Liver (tissue), 9 donors: Measurements from ENCODE around the gene CNTROB. TPM values are rescaled to one million over a fixed set of nuclear protein-coding genes. Genes with fewer than 3 reads are reported as not detected.

ENCODE experiments used
- DNase-seq: peaks from one replicate; pipeline ENCODE4 v3.0.0-alpha.2; 2017; ENCODE audit warnings: low spot score
- H3K27ac ChIP-seq, 2 donors: one replicate each; pipeline ENCODE4 v1.7.0; 2013; ENCODE audit warnings: inconsistent platforms in 2 of 2, low read length in 2 of 2, control low read depth in 1 of 2, low read depth in 1 of 2, mild to moderate bottlenecking in 1 of 2
- H3K27me3 ChIP-seq, 4 donors: one replicate each; pipeline versions ENCODE4 v1.6.1 to v1.7.0; 2013; ENCODE audit warnings: low read length in 3 of 4, inconsistent platforms in 1 of 4, mild to moderate bottlenecking in 1 of 4, moderate library complexity in 1 of 4; ENCODE audit not compliant: control insufficient read depth in 4 of 4, insufficient read depth in 4 of 4
- H3K36me3 ChIP-seq, 4 donors: one replicate each; pipeline versions ENCODE4 v1.6.1 to v1.7.0; 2013; ENCODE audit warnings: low read length in 3 of 4, mild to moderate bottlenecking in 3 of 4, low read depth in 1 of 4, moderate library complexity in 1 of 4; ENCODE audit not compliant: control insufficient read depth in 4 of 4, insufficient read depth in 3 of 4
- H3K4me1 ChIP-seq, 4 donors: one replicate each; pipeline versions ENCODE4 v1.6.1 to v1.7.0; 2013; ENCODE audit warnings: low read length in 3 of 4, mild to moderate bottlenecking in 3 of 4, moderate library complexity in 1 of 4; ENCODE audit not compliant: control insufficient read depth in 4 of 4, insufficient read depth in 4 of 4
- H3K4me3 ChIP-seq, 3 donors: one replicate each; pipeline versions ENCODE4 v1.6.1 to v1.7.0; 2013; ENCODE audit warnings: low read length in 3 of 3, control low read depth in 1 of 3, low read depth in 1 of 3, mild to moderate bottlenecking in 1 of 3
- H3K9ac ChIP-seq, 2 donors: one replicate each; pipeline ENCODE4 v1.7.0; 2013; ENCODE audit warnings: low read length in 2 of 2, mild to moderate bottlenecking in 2 of 2, moderate library complexity in 2 of 2, control low read depth in 1 of 2, low read depth in 1 of 2
- H3K9me3 ChIP-seq, 4 donors: one replicate each; pipeline versions ENCODE4 v1.6.1 to v1.7.0; 2013; ENCODE audit warnings: low read length in 3 of 4; ENCODE audit not compliant: control insufficient read depth in 4 of 4
- CTCF ChIP-seq: fragments of 150-350 bp; IDR thresholded peaks from 2 replicates; pipeline ENCODE4 v1.5.1; 2017; ENCODE audit warnings: improper control_type of control experiment, low read depth, low read length; ENCODE audit not compliant: missing input control
- EGR1 ChIP-seq, 2 donors: IDR thresholded peaks; 2 replicates each; pipeline ENCODE4 v1.6.1; 2016 to 2018; ENCODE audit warnings: antibody characterized with exemption in 2 of 2, low read depth in 2 of 2
- FOXA1 ChIP-seq: IDR thresholded peaks from 2 replicates; pipeline ENCODE4 v1.6.1; 2016; ENCODE audit warnings: antibody characterized with exemption
- FOXA2 ChIP-seq: IDR thresholded peaks from 2 replicates; pipeline ENCODE4 v1.6.1; 2016; ENCODE audit warnings: antibody characterized with exemption
- MAX ChIP-seq: IDR thresholded peaks from 2 replicates; pipeline ENCODE4 v1.6.1; 2016; ENCODE audit warnings: antibody characterized with exemption
- NR2F2 ChIP-seq: IDR thresholded peaks from 2 replicates; pipeline ENCODE4 v1.6.1; 2016; ENCODE audit warnings: antibody characterized with exemption
- RAD21 ChIP-seq, 2 donors: IDR thresholded peaks; 2 replicates each; pipeline ENCODE4 v1.6.1; 2016; ENCODE audit warnings: antibody characterized with exemption in 2 of 2, mild to moderate bottlenecking in 2 of 2
- REST ChIP-seq: IDR thresholded peaks from 2 replicates; pipeline ENCODE4 v1.6.1; 2016; ENCODE audit warnings: antibody characterized with exemption, mild to moderate bottlenecking
- RXRA ChIP-seq, 2 donors: IDR thresholded peaks; 2 replicates each; pipeline ENCODE4 v1.6.1; 2017 to 2018; ENCODE audit warnings: antibody characterized with exemption in 2 of 2, mild to moderate bottlenecking in 1 of 2
- SP1 ChIP-seq: IDR thresholded peaks from 2 replicates; pipeline ENCODE4 v1.6.1; 2018; ENCODE audit warnings: antibody characterized with exemption, mild to moderate bottlenecking
- TAF1 ChIP-seq: conservative IDR thresholded peaks from 2 replicates; pipeline ENCODE4 v1.6.1; 2016; ENCODE audit warnings: antibody characterized with exemption, mild to moderate bottlenecking
- ZBTB33 ChIP-seq: IDR thresholded peaks from 2 replicates; pipeline ENCODE4 v1.6.1; 2016; ENCODE audit warnings: antibody characterized with exemption
- WGBS: extraction: QIAGEN DNeasy Blood & Tissue Kit; methylation state at CpG from one replicate; pipeline ENCODE4 v1.1.7; 2013; 5-methylcytosine and 5-hydroxymethylcytosine counted together
- polyA plus RNA-seq, 2 donors: library from polyadenylated mRNA; stranded (reverse) in 1 of 2; unstranded in 1 of 2; fragments of 200-250 nt in 1 of 2; fragments of >200 nt in 1 of 2; fragmentation: Nextera tagmentation in 1 of 2; extraction: Ambion mirVana in 1 of 2; gene quantifications; one replicate each; pipeline versions ENCODE4 v1.2.1 to v1.2.3, GENCODE V29; 2013 to 2015
- total RNA-seq, 2 donors: library from RNA; depleted of rRNA; stranded (reverse); fragments of >200 nt; gene quantifications; one replicate each; pipeline ENCODE4 v1.2.3, GENCODE V29; 2014
- donor health status: healthy.
- donor health status: healthy.
- donor health status: healthy.
- donor health status: healthy.
- donor health status: healthy.

CNTROB gene
- total and polyA plus RNA-seq, 4 donors = 2.2 to 12.0 (median 8.6) TPM

GRCh38 chr17:7993972-7994589 lies 62.1 kb downstream of the CNTROB start:
- Histone ChIP-seq H3K27ac (no peak overlapping the region), H3K36me3 (no peaks in the 10 kb centered on the region), H3K27me3 (peaks cover 0 to 5% (median 0%) of the 10 kb centered on the region in 4 donors), H3K4me3 (no peak overlapping the region), H3K9me3 (no peaks in the 10 kb centered on the region), H3K9ac (no peak overlapping the region), H3K4me1 (peaks cover 0 to 11% (median 5%) of the 10 kb centered on the region in 4 donors)
- DNase-seq = no peak
- WGBS = 83% methylated on average over 27 of the region's 27 CpGs
- no peak for TF ChIP-seq SP1
- no peak for TF ChIP-seq FOXA2
- no peak for TF ChIP-seq RAD21 (IDR thresholded peaks at IDR 0.05)
- TF ChIP-seq CTCF = no peak
- TF ChIP-seq ZBTB33 = no peak
- no peak for TF ChIP-seq RXRA (IDR thresholded peaks at IDR 0.05)
- TF ChIP-seq NR2F2 = no peak
- no peak for TF ChIP-seq REST
- no peak for TF ChIP-seq EGR1 (IDR thresholded peaks at IDR 0.05; ENCODE audit: low read depth in 2 of 2)
- no peak for TF ChIP-seq MAX

- Histone ChIP-seq H3K27me3 (peaks cover 0 to 5% (median 1%) of the 10 kb centered on the region in 4 donors), H3K9ac (no peak overlapping the region), H3K27ac (no peak overlapping the region), H3K4me1 (no peaks in the 10 kb centered on the region), H3K4me3 (no peak overlapping the region), H3K36me3 (no peaks in the 10 kb centered on the region), H3K9me3 (no peaks in the 10 kb centered on the region)
- no peak for DNase-seq
- WGBS = 95% methylated on average over 2 of the region's 2 CpGs
- TF ChIP-seq CTCF = no peak
- TF ChIP-seq ZBTB33 = no peak
- TF ChIP-seq FOXA1 = no peak
- TF ChIP-seq MAX = no peak
- no peak for TF ChIP-seq TAF1
- no peak for TF ChIP-seq EGR1 (IDR thresholded peaks at IDR 0.05; ENCODE audit: low read depth in 2 of 2)
- TF ChIP-seq FOXA2 = no peak
- no peak for TF ChIP-seq REST
Measured at GRCh38 chr17:7995724-7996123, 63.7 kb downstream of the CNTROB start.
